Testis (tissue), 2 donors: ENCODE measurements around the gene LBP.

ENCODE experiments used
- CTCF ChIP-seq, 3 experiments: fragments of 450-650 bp in 2 of 3; fragments of 200-600 bp in 1 of 3; sonication (generic) in 1 of 3; IDR thresholded peaks; one replicate each; pipeline ENCODE4 v1.5.1; 2016 to 2019; ENCODE audit warnings: antibody characterized with exemption in 3 of 3, mild to moderate bottlenecking in 2 of 3, moderate library complexity in 1 of 3
- POLR2A ChIP-seq: fragments of 450-650 bp; IDR thresholded peaks from one replicate; pipeline ENCODE4 v1.6.1; 2017; ENCODE audit warnings: antibody characterized with exemption, mild to moderate bottlenecking, moderate library complexity

DNA sequence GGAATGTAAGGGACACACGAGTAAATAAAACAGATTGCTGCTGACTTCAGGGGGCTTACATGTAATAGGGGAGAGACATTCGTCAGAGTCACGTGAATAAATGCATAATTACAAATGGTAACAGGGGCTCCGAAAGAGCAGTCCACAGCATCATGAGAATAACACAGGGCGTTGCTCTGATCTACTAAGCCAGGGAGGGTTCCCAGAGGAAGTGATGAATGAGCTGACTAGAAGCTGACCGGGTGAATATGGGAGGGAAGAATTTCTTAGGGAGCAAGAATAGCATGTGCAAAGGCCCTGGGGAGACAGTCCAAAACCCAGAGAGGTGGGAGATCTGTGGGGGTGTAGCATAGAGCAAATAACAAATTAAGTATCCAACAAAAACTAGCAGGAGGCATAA lies 39.9 kb upstream of the LBP start:
- TF ChIP-seq CTCF (IDR thresholded peaks at IDR 0.05) (no peak), POLR2A (no peak)
